ENCODE measurements around the gene WDR43.

The WDR43 gene

GRCh38 chr2:28908172-28908571 lies 13.7 kb downstream of the WDR43 start:
- TF ChIP-seq, protein P1, sequence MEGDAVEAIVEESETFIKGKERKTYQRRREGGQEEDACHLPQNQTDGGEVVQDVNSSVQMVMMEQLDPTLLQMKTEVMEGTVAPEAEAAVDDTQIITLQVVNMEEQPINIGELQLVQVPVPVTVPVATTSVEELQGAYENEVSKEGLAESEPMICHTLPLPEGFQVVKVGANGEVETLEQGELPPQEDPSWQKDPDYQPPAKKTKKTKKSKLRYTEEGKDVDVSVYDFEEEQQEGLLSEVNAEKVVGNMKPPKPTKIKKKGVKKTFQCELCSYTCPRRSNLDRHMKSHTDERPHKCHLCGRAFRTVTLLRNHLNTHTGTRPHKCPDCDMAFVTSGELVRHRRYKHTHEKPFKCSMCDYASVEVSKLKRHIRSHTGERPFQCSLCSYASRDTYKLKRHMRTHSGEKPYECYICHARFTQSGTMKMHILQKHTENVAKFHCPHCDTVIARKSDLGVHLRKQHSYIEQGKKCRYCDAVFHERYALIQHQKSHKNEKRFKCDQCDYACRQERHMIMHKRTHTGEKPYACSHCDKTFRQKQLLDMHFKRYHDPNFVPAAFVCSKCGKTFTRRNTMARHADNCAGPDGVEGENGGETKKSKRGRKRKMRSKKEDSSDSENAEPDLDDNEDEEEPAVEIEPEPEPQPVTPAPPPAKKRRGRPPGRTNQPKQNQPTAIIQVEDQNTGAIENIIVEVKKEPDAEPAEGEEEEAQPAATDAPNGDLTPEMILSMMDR (IDR thresholded peaks at IDR 0.05; ENCODE audit: low read depth, low read length, missing control alignments), result no peak
- no peak for DNase-seq (ENCODE audit: extremely low read depth, low read depth)
- no peak overlapping the region for H3K4me3 ChIP-seq (replicated peaks; ENCODE audit: low read depth, low read length)

DNA sequence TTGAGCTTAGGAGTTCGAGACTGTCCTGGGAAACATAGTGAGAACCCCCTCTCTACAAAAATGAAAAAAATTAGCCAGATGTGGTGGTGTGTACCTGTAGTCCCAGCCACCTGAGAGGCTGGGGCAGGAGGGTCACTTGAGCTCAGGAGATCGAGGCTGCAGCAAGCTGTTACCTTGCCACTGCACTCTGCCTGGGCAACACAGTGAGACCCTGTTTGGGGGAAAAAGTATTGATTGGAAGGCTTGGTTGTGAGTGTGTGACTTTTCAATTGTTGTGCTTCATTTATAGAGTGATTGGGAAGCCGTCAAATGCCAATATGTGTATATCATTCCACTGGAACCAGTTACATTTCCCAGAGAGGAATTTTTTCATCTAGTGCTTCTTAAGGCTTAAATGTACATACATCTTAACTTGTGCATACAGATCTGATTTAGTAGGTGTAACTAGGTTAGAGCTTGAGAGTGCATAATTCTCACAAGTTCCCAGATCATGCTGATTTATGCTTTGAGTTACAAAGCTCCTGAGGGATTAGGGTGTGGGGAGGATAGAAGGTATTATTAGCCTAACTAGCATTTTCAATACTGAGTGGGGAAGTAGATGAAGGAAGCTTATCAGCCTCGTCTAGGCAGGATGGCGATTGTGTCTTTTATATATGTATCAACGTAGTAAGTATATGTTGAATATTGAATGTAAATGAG lies 15.3 kb downstream of the WDR43 start:
- TF ChIP-seq, protein P1 (IDR thresholded peaks at IDR 0.05; ENCODE audit: low read depth, low read length, missing control alignments), result no peak
- no peak for DNase-seq (ENCODE audit: extremely low read depth, low read depth)
- no peak overlapping the region for H3K4me3 ChIP-seq (replicated peaks; ENCODE audit: low read depth, low read length)

DNA sequence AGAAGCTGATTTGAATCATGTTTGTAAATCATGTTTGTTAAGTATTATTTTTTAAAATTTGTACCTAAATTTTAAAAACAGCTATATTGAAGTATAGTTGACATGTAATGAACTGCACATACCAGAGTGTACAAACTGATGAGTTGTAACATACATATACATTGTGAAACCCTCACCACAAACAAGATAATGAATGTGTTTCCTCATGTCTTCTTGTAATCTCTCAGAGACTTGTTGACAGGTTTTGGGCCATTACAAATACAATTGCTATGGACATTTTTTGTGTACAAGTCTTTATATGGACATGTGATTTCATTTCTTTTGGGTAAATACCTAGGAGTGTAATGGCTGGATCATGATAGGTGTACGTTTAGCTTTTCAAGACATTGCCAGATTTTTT lies 21.5 kb downstream of the WDR43 start:
- H3K4me3 ChIP-seq (replicated peaks; ENCODE audit: low read depth, low read length), result no peak overlapping the region
- TF ChIP-seq, protein P1 (IDR thresholded peaks at IDR 0.05; ENCODE audit: low read depth, low read length, missing control alignments), result no peak
- no peak for DNase-seq (ENCODE audit: extremely low read depth, low read depth)

- H3K4me3 ChIP-seq (replicated peaks; ENCODE audit: low read depth, low read length), result no peak overlapping the region
- peak; percentile 58 for DNase-seq (ENCODE audit: extremely low read depth, low read depth)
- TF ChIP-seq, protein P1 (IDR thresholded peaks at IDR 0.05; ENCODE audit: low read depth, low read length, missing control alignments), result no peak
Measured at GRCh38 chr2:28926847-28927246, 32.4 kb downstream of the WDR43 start.

DNA sequence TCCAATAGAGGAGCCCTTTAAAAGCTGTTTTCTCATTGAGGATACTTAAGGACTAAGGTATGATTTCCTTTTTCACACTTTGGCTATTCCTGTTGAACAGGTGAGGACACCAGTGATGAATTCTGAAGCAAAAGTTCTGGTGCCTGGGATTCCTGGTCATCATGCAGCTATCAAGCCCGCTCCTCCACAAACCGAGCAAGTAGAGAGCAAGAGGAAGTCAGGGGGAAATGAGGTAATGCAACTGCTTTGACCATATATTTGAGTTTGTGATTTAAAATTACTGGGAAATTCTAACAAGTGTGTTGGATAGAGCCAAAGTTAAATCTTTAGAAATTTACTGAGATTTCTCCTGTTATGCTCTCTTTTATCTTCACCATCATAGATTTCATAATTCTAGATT lies 33.0 kb downstream of the WDR43 start:
- DNase-seq (ENCODE audit: extremely low read depth, low read depth), result no peak
- TF ChIP-seq, protein P1 (IDR thresholded peaks at IDR 0.05; ENCODE audit: low read depth, low read length, missing control alignments), result no peak
- H3K4me3 ChIP-seq (replicated peaks; ENCODE audit: low read depth, low read length), result no peak overlapping the region

DNA sequence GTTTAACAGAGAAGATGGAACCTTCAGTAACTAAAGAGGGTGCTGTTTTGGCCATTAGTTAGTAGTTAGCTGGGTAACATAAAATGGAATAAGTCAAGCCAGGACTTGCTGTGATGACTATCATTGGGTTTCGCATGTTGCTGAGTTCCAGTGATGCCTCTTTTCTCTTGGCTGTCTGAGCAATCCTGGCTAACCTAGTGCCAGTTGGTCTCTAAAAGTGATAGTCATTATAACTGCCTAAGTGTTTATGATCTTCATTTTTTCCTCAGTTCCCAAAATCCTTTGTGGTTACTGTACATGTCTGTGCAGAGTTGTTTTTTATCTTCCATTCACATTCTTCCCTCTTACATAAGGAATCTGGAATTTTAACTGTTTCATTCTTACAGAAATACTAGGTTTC lies 33.4 kb downstream of the WDR43 start:
- H3K4me3 ChIP-seq (replicated peaks; ENCODE audit: low read depth, low read length), result no peak overlapping the region
- DNase-seq (ENCODE audit: extremely low read depth, low read depth), result no peak
- TF ChIP-seq, protein P1 (IDR thresholded peaks at IDR 0.05; ENCODE audit: low read depth, low read length, missing control alignments), result no peak

DNA sequence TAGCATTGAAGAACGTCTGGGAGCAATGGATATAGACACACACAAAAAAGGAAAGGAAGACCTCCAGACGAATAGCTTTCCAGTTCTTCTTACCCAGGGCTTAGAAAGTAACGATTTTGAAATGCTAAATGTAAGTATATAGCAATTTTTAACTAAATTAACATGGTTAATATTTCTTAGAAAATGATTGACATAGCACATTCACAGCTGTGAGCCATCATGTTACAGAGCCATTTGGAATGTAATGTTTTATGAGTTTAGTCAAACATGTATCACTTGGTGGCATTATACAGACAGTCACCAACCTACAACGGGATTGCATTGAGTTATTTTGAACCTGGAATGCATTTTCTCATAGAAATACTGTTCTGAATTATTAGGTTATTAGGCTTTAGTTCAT lies 35.1 kb downstream of the WDR43 start:
- TF ChIP-seq, protein P1 (IDR thresholded peaks at IDR 0.05; ENCODE audit: low read depth, low read length, missing control alignments), result no peak
- H3K4me3 ChIP-seq (replicated peaks; ENCODE audit: low read depth, low read length), result no peak overlapping the region
- DNase-seq (ENCODE audit: extremely low read depth, low read depth), result no peak
